Measurements from ENCODE around the gene AHNAK. TPM values are rescaled to one million over a fixed set of nuclear protein-coding genes. Genes with fewer than 3 reads are reported as not detected.

AHNAK gene
- total RNA-seq, 1 experiment from 2014 or later = 73.0 TPM

DNA sequence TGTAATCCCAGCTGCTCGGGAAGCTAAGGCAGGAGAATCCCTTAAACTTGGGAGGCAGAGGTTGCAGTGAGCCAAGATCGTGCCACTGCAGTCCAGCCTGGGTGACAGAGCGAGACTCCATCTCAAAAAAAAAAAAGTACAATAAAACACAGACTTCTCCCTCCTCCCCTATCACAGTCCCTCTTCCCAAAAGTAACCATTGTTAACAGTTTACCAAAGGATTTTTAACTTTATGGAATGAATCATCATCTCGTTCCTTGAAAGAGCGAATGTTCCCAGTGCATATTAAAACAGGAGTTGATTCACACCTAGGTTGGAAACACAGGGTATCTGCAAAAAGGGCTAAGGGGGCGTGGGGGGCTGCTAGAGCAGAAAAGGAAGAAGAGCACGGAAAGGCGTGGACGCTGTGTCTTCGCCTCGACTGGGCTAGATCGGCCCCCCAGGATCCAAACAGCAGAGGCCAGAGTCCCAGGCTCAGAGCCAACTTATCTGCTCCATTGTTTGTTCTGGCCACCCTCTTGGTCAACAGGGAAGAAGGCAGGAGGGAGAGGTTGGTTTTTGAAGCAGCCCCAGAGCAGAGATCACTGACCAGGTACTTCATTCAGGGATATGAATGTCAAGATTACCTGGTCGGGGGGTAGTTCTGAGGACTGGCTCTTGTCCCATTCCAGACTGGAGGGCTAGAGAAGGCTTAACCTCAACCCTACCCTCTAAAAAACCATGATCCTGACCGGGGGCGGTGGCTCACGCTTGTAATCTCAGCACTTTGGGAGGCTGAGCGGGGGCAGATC, 2.1 kb upstream of the AHNAK start:
- Histone ChIP-seq H3K27ac (ENCODE audit: low read depth, low read length, poor library complexity, severe bottlenecking) (no peak overlapping the region), H3K27me3 (replicated peaks; ENCODE audit: insufficient read depth, low read depth, low read length, poor library complexity) (no peaks in the 10 kb centered on the region), H3K4me3 (ENCODE audit: low read depth, low read length, poor library complexity, severe bottlenecking) (no peak overlapping the region), H3K4me1 (ENCODE audit: insufficient read depth, low read length, poor library complexity, severe bottlenecking) (peaks cover 41% of the 10 kb centered on the region), H3K9me3 (ENCODE audit: low read depth, low read length, poor library complexity, severe bottlenecking) (no peaks in the 10 kb centered on the region), H3K36me3 (ENCODE audit: insufficient read depth, low read length, poor library complexity, severe bottlenecking) (no peaks in the 10 kb centered on the region)
- intact Hi-C loops (cut with micrococcal nuclease; ENCODE audit: unreplicated experiment) = loop anchor here (5.0 to 10.0 kb wide), 2 partner anchors 51 to 154 kb away; no protein-coding TSS in a partner anchor
- BruUV-seq (replicated peaks) = no TSS peak
- ChIA-PET POLR2A (ENCODE audit: low non-redundant PET) (no interaction called here), CTCF (interaction anchor here (0.7 kb wide), 1 partner anchor 12 kb away, joined by 6 read pairs; no protein-coding TSS in a partner anchor)
- TF ChIP-seq EZH2 (IDR thresholded peaks at IDR 0.05; ENCODE audit: borderline replicate concordance, low read depth, low read length, poor library complexity, severe bottlenecking) = no peak
- TF ChIP-seq, protein P1, sequence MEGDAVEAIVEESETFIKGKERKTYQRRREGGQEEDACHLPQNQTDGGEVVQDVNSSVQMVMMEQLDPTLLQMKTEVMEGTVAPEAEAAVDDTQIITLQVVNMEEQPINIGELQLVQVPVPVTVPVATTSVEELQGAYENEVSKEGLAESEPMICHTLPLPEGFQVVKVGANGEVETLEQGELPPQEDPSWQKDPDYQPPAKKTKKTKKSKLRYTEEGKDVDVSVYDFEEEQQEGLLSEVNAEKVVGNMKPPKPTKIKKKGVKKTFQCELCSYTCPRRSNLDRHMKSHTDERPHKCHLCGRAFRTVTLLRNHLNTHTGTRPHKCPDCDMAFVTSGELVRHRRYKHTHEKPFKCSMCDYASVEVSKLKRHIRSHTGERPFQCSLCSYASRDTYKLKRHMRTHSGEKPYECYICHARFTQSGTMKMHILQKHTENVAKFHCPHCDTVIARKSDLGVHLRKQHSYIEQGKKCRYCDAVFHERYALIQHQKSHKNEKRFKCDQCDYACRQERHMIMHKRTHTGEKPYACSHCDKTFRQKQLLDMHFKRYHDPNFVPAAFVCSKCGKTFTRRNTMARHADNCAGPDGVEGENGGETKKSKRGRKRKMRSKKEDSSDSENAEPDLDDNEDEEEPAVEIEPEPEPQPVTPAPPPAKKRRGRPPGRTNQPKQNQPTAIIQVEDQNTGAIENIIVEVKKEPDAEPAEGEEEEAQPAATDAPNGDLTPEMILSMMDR (conservative IDR thresholded peaks at IDR 0.05; ENCODE audit: low read depth, low read length) = no peak
- no peak for DNase-seq (ENCODE audit: low spot score)

DNA sequence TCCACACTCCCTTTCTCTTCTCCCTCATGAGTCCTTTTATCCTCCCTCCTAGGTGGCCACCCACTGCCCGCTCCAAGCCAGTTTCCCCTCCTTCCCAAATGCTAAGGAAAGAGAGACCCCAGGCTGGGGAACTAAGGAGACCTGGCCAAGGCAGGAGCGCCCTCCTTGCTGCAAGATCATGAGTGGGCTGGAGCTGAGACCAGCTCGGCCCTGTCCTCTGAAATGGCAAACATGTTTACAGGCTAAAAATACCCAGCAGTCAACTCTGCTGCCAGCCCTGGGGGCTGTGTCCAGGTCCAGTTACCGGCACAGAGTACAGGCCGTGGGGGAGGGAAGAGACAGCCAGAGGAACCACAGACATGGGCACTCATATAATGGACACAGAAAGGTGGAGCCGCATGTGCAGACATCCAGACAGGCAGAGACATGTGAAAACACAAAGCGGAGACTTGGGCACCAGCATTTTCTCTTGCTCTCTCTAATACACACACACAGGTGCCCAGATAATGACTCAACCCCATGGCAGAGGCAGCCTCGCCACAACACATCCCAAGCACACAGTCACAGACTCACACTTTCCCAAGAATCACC, 1.2 kb upstream of the AHNAK start:
- DNase-seq (ENCODE audit: low spot score) = no peak
- ChIA-PET POLR2A (ENCODE audit: low non-redundant PET) (no interaction called here), CTCF (no interaction called here)
- Histone ChIP-seq H3K4me3 (ENCODE audit: low read depth, low read length, poor library complexity, severe bottlenecking) (peak overlapping the region; percentile 66), H3K9me3 (ENCODE audit: low read depth, low read length, poor library complexity, severe bottlenecking) (no peaks in the 10 kb centered on the region), H3K27me3 (replicated peaks; ENCODE audit: insufficient read depth, low read depth, low read length, poor library complexity) (no peaks in the 10 kb centered on the region), H3K27ac (ENCODE audit: low read depth, low read length, poor library complexity, severe bottlenecking) (no peak overlapping the region), H3K36me3 (ENCODE audit: insufficient read depth, low read length, poor library complexity, severe bottlenecking) (no peaks in the 10 kb centered on the region), H3K4me1 (ENCODE audit: insufficient read depth, low read length, poor library complexity, severe bottlenecking) (peaks cover 41% of the 10 kb centered on the region)
- intact Hi-C loops (cut with micrococcal nuclease; ENCODE audit: unreplicated experiment) = loop anchor here (5.0 to 10.0 kb wide), 2 partner anchors 50 to 153 kb away; no protein-coding TSS in a partner anchor
- TF ChIP-seq EZH2 (IDR thresholded peaks at IDR 0.05; ENCODE audit: borderline replicate concordance, low read depth, low read length, poor library complexity, severe bottlenecking) = no peak
- TF ChIP-seq, protein P1 (conservative IDR thresholded peaks at IDR 0.05; ENCODE audit: low read depth, low read length) = no peak
- BruUV-seq (replicated peaks) = no TSS peak

DNA sequence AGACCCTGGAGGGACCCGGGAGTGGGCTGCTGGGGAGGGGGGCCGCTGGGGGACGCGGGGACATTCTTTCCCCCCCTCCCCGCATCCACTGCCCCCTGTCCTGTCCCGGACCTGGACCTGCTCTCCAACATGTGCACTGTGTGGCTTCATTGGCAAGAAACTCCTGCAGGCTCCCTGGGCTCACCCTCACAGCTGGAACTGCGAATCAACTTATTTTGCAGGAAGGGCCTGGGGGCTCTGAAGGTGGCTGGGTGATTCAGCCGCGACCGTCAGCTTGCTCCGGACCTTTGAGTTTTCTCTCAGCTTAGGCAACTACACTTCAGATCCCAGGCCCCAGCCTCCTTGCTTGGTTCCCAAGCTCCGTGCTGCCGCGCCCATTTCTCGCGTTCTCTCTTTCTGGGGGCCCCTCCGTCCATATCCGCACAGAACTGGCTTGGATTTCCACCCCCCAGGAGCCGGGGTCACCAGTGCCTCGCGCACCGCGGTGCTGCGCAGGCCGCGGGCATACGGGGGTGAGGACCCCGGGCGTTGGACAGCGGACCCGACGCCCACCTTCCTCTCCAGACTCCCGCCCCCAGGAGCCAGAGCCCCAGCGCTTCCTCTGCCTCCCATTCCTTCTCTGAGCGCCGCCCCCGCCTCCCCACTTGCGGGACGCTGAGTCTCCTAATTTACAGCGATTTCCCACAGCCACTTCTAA, 471 bp upstream of the AHNAK start:
- DNase-seq (ENCODE audit: low spot score) = peak; percentile 46
- TF ChIP-seq, protein P1 (conservative IDR thresholded peaks at IDR 0.05; ENCODE audit: low read depth, low read length) = no peak
- no peak for TF ChIP-seq EZH2 (IDR thresholded peaks at IDR 0.05; ENCODE audit: borderline replicate concordance, low read depth, low read length, poor library complexity, severe bottlenecking)
- Histone ChIP-seq H3K27ac (ENCODE audit: low read depth, low read length, poor library complexity, severe bottlenecking) (peak overlapping the region; percentile 10), H3K4me1 (ENCODE audit: insufficient read depth, low read length, poor library complexity, severe bottlenecking) (peaks cover 40% of the 10 kb centered on the region), H3K27me3 (replicated peaks; ENCODE audit: insufficient read depth, low read depth, low read length, poor library complexity) (no peaks in the 10 kb centered on the region), H3K36me3 (ENCODE audit: insufficient read depth, low read length, poor library complexity, severe bottlenecking) (no peaks in the 10 kb centered on the region), H3K4me3 (ENCODE audit: low read depth, low read length, poor library complexity, severe bottlenecking) (peak overlapping the region; percentile 66), H3K9me3 (ENCODE audit: low read depth, low read length, poor library complexity, severe bottlenecking) (no peaks in the 10 kb centered on the region)
- BruUV-seq (replicated peaks) = no TSS peak
- intact Hi-C loops (cut with micrococcal nuclease; ENCODE audit: unreplicated experiment) = loop anchor here (5.0 to 10.0 kb wide), 2 partner anchors 50 to 152 kb away; no protein-coding TSS in a partner anchor
- POLR2A ChIA-PET (ENCODE audit: low non-redundant PET) = interaction anchor here (0.7 kb wide), 1 partner anchor 123 kb away, joined by 11 read pairs; no protein-coding TSS in a partner anchor
- CTCF ChIA-PET = interaction anchor here (0.7 to 1.5 kb wide), 2 partner anchors 13 to 797 kb away, joined by 3 to 10 read pairs; no protein-coding TSS in a partner anchor

All from A673 (cell line).